Trophoblast cell (in vitro differentiated cells and primary cell): ENCODE data around the gene CCL17.

ENCODE experiments used
- DNase-seq, 2 donors: peaks; one replicate each; pipeline ENCODE4 v3.0.0-alpha.2; 2016
- H2AFZ ChIP-seq: 2 replicates; pipeline ENCODE4 v1.6.1; 2013; ENCODE audit warnings: low read length, moderate library complexity, mild to moderate bottlenecking; ENCODE audit not compliant: insufficient read depth, poor library complexity
- H2AK5ac ChIP-seq: 2 replicates; pipeline ENCODE4 v1.6.1; 2013; ENCODE audit warnings: mild to moderate bottlenecking, low read length
- H2BK120ac ChIP-seq: 2 replicates; pipeline ENCODE4 v1.6.1; 2013; ENCODE audit warnings: low read length, mild to moderate bottlenecking, moderate library complexity; ENCODE audit not compliant: insufficient read depth, poor library complexity
- H2BK12ac ChIP-seq: 2 replicates; pipeline ENCODE4 v1.6.1; 2013; ENCODE audit warnings: mild to moderate bottlenecking, low read length, moderate library complexity
- H2BK5ac ChIP-seq: 2 replicates; pipeline ENCODE4 v1.6.1; 2013; ENCODE audit warnings: low read length, low read depth, moderate library complexity, mild to moderate bottlenecking; ENCODE audit not compliant: poor library complexity
- H3K14ac ChIP-seq: 2 replicates; pipeline ENCODE4 v1.6.1; 2013; ENCODE audit warnings: mild to moderate bottlenecking, low read length
- H3K18ac ChIP-seq: 2 replicates; pipeline ENCODE4 v1.6.1; 2013; ENCODE audit warnings: mild to moderate bottlenecking, low read length
- H3K23ac ChIP-seq: 2 replicates; pipeline ENCODE4 v1.6.1; 2013; ENCODE audit warnings: low read length
- H3K27ac ChIP-seq: 2 replicates; pipeline ENCODE4 v1.5.1; 2013; ENCODE audit warnings: low read depth, mild to moderate bottlenecking, inconsistent platforms, low read length, moderate library complexity
- H3K27me3 ChIP-seq: 2 replicates; pipeline ENCODE4 v1.6.1; 2013; ENCODE audit warnings: inconsistent platforms, mild to moderate bottlenecking, low read length, moderate library complexity; ENCODE audit not compliant: insufficient read depth
- H3K36me3 ChIP-seq, 2 experiments: 1 replicate in 1 of 2; 2 replicates in 1 of 2; pipeline ENCODE4 v1.6.1; 2013; ENCODE audit warnings: low read length in 2 of 2, mild to moderate bottlenecking in 2 of 2, moderate library complexity in 1 of 2; ENCODE audit not compliant: insufficient read depth in 2 of 2, control insufficient read depth in 1 of 2
- H3K4ac ChIP-seq: 2 replicates; pipeline ENCODE4 v1.6.1; 2013; ENCODE audit warnings: low read depth, mild to moderate bottlenecking, low read length, moderate library complexity
- H3K4me1 ChIP-seq, 2 experiments: 1 replicate in 1 of 2; 2 replicates in 1 of 2; pipeline ENCODE4 v1.6.1; 2013; ENCODE audit warnings: low read length in 2 of 2, mild to moderate bottlenecking in 2 of 2, moderate library complexity in 1 of 2; ENCODE audit not compliant: insufficient read depth in 2 of 2, control insufficient read depth in 1 of 2
- H3K4me2 ChIP-seq: 2 replicates; pipeline ENCODE4 v1.6.1; 2013; ENCODE audit warnings: inconsistent platforms, mild to moderate bottlenecking, low read length, moderate library complexity
- H3K4me3 ChIP-seq: 2 replicates; pipeline ENCODE4 v1.5.1; 2013; ENCODE audit warnings: mild to moderate bottlenecking, low read depth, low read length, inconsistent platforms
- H3K79me1 ChIP-seq: one replicate; pipeline ENCODE4 v1.6.1; 2013; ENCODE audit warnings: low read length
- H3K79me2 ChIP-seq: 2 replicates; pipeline ENCODE4 v1.6.1; 2013; ENCODE audit warnings: low read length, mild to moderate bottlenecking; ENCODE audit not compliant: control insufficient read depth, insufficient read depth, poor library complexity
- H3K9ac ChIP-seq: 2 replicates; pipeline ENCODE4 v1.6.1; 2013; ENCODE audit warnings: mild to moderate bottlenecking, low read length
- H3K9me3 ChIP-seq: 2 replicates; pipeline ENCODE4 v1.6.1; 2013; ENCODE audit warnings: low read depth, mild to moderate bottlenecking, control low read depth, inconsistent platforms, low read length; ENCODE audit not compliant: insufficient read depth
- H4K12ac ChIP-seq: 2 replicates; pipeline ENCODE4 v1.6.1; 2013; ENCODE audit warnings: low read depth, mild to moderate bottlenecking, low read length, moderate library complexity
- H4K8ac ChIP-seq: 2 replicates; pipeline ENCODE4 v1.6.1; 2013; ENCODE audit warnings: low read depth, mild to moderate bottlenecking, low read length, moderate library complexity
- H4K91ac ChIP-seq: one replicate; pipeline ENCODE4 v1.6.1; 2013; ENCODE audit warnings: low read depth, mild to moderate bottlenecking, low read length, moderate library complexity
- WGBS: extraction: QIAGEN DNeasy Blood & Tissue Kit; methylation state at CpG from one replicate; pipeline ENCODE4 v1.1.7; 2013; ENCODE audit warnings: missing lambda C conversion rate; ENCODE audit not compliant: insufficient read length, insufficient coverage; ENCODE audit errors: extremely low coverage; 5-methylcytosine and 5-hydroxymethylcytosine counted together

The CCL17 gene

GRCh38 chr16:57358086-57358420, 46.5 kb upstream of the CCL17 start:
- Histone ChIP-seq H2BK120ac (no peak overlapping the region), H2BK5ac (no peak overlapping the region), H3K36me3 (no peaks in the 10 kb centered on the region), H2BK12ac (no peak overlapping the region), H3K4ac (no peak overlapping the region), H3K9ac (no peak overlapping the region), H3K27me3 (no peaks in the 10 kb centered on the region), H3K4me1 (no peaks in the 10 kb centered on the region), H3K4me3 (peak overlapping the region; percentile 54), H3K4me2 (no peak overlapping the region), H4K8ac (no peak overlapping the region), H3K79me1 (no peaks in the 10 kb centered on the region), H3K27ac (no peak overlapping the region), H3K14ac (no peak overlapping the region), H3K23ac (no peak overlapping the region), H2AFZ (no peak overlapping the region), H2AK5ac (no peak overlapping the region), H4K12ac (no peak overlapping the region), H3K18ac (no peak overlapping the region), H3K79me2 (no peaks in the 10 kb centered on the region), H3K9me3 (peaks cover 3% of the 10 kb centered on the region), H4K91ac (no peak overlapping the region)
- DNase-seq = no peak
- WGBS = no CpG with 5 or more reads among the region's 7 CpGs

GRCh38 chr16:57358527-57359095, 46.0 kb upstream of the CCL17 start, which contains the start of gene CCL22:
TSS of gene CCL22 (plus strand) at chr16:57358783. CDS start at chr16:57358817, 34 bp downstream.
- Histone ChIP-seq H3K9me3 (peaks cover 3% of the 10 kb centered on the region), H4K12ac (no peak within 1 kb of the TSS), H3K23ac (no peak within 1 kb of the TSS), H2BK120ac (no peak within 1 kb of the TSS), H4K8ac (no peak within 1 kb of the TSS), H3K27me3 (no peaks in the 10 kb centered on the region), H2BK12ac (no peak within 1 kb of the TSS), H4K91ac (no peak within 1 kb of the TSS), H3K18ac (no peak within 1 kb of the TSS), H2BK5ac (no peak within 1 kb of the TSS), H3K4me3 (peak within 1 kb of the TSS; percentile 54), H3K79me1 (no peaks in the 10 kb centered on the region), H3K36me3 (no peaks in the 10 kb centered on the region), H2AFZ (no peak within 1 kb of the TSS), H3K79me2 (no peaks in the 10 kb centered on the region), H3K27ac (no peak within 1 kb of the TSS), H3K4ac (no peak within 1 kb of the TSS), H3K4me2 (no peak within 1 kb of the TSS), H2AK5ac (no peak within 1 kb of the TSS), H3K9ac (no peak within 1 kb of the TSS), H3K14ac (no peak within 1 kb of the TSS), H3K4me1 (no peaks in the 10 kb centered on the region)
- no peak for DNase-seq
- WGBS = no CpG with 5 or more reads among the region's 9 CpGs

- Histone ChIP-seq H3K4me3 (no peak overlapping the region), H2BK120ac (no peak overlapping the region), H4K8ac (no peak overlapping the region), H3K18ac (no peak overlapping the region), H2AK5ac (no peak overlapping the region), H4K91ac (no peak overlapping the region), H2AFZ (no peak overlapping the region), H2BK5ac (no peak overlapping the region), H3K4ac (no peak overlapping the region), H3K27ac (no peak overlapping the region), H3K36me3 (no peaks in the 10 kb centered on the region), H2BK12ac (no peak overlapping the region), H3K23ac (no peak overlapping the region), H3K27me3 (no peaks in the 10 kb centered on the region), H3K79me1 (no peaks in the 10 kb centered on the region), H3K4me2 (no peak overlapping the region), H3K9ac (no peak overlapping the region), H3K9me3 (peaks cover 3% of the 10 kb centered on the region), H3K14ac (no peak overlapping the region), H4K12ac (no peak overlapping the region), H3K79me2 (no peaks in the 10 kb centered on the region), H3K4me1 (no peaks in the 10 kb centered on the region)
- no peak for DNase-seq
- no CpG with 5 or more reads among the region's 16 CpGs for WGBS
Observed at GRCh38 chr16:57360321-57360935, 44.1 kb upstream of the CCL17 start.

GRCh38 chr16:57361404-57361803, 43.2 kb upstream of the CCL17 start:
- H3K79me2 ChIP-seq = no peaks in the 10 kb centered on the region
- H3K14ac ChIP-seq = no peak overlapping the region

More at GRCh38 chr16:57361404-57361803, 43.2 kb upstream of the CCL17 start:
- Histone ChIP-seq H3K23ac (no peak overlapping the region), H3K9me3 (peaks cover 3% of the 10 kb centered on the region), H2AFZ (no peak overlapping the region), H3K36me3 (no peaks in the 10 kb centered on the region), H3K4me1 (no peaks in the 10 kb centered on the region), H2BK120ac (no peak overlapping the region), H3K4ac (no peak overlapping the region), H4K12ac (no peak overlapping the region), H3K4me2 (no peak overlapping the region), H2BK5ac (no peak overlapping the region), H2BK12ac (no peak overlapping the region), H3K4me3 (no peak overlapping the region), H3K9ac (no peak overlapping the region), H3K27ac (no peak overlapping the region), H3K79me1 (no peaks in the 10 kb centered on the region), H4K91ac (no peak overlapping the region), H3K27me3 (no peaks in the 10 kb centered on the region), H2AK5ac (no peak overlapping the region), H4K8ac (no peak overlapping the region), H3K18ac (no peak overlapping the region)
- DNase-seq = no peak
- no CpG with 5 or more reads among the region's 4 CpGs for WGBS
